ENCODE measurements around the gene RAB5IF. TPM values are rescaled to one million over a fixed set of nuclear protein-coding genes. Genes with fewer than 3 reads are reported as not detected.

The RAB5IF gene
- total and polyA plus RNA-seq, 2 of the 13 experiments (the other 11 are each of a cell fraction or from before 2014, with no cell fraction given), result 261 to 305 TPM

DNA sequence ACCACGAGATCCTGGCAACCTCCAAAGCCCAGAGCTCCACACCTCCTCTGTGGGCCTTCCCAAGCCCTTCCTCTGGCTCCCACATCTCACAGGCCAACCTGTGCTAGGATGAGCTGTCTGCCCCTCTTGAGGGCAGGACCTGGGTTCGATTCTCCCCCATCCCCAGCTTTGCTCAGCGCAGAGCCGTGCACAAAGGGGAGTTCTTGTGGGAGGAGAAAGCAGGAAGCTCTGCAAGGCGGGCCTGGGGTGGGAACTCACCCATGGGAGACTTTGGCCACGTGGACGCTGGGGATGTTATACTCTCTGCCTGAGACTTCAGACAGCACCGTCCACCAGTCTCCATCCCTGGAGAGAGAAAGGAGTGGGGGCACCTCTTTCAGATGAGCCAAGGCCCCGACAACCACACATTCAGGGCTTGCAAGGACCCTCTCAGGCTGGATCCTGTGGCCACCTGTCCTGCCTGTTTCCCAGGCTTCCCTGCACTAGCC is 27.8 kb downstream of the RAB5IF start (continued):
- TF ChIP-seq, protein P1, sequence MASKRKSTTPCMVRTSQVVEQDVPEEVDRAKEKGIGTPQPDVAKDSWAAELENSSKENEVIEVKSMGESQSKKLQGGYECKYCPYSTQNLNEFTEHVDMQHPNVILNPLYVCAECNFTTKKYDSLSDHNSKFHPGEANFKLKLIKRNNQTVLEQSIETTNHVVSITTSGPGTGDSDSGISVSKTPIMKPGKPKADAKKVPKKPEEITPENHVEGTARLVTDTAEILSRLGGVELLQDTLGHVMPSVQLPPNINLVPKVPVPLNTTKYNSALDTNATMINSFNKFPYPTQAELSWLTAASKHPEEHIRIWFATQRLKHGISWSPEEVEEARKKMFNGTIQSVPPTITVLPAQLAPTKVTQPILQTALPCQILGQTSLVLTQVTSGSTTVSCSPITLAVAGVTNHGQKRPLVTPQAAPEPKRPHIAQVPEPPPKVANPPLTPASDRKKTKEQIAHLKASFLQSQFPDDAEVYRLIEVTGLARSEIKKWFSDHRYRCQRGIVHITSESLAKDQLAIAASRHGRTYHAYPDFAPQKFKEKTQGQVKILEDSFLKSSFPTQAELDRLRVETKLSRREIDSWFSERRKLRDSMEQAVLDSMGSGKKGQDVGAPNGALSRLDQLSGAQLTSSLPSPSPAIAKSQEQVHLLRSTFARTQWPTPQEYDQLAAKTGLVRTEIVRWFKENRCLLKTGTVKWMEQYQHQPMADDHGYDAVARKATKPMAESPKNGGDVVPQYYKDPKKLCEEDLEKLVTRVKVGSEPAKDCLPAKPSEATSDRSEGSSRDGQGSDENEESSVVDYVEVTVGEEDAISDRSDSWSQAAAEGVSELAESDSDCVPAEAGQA (IDR thresholded peaks at IDR 0.05; ENCODE audit: low read depth), result no peak
- TF ChIP-seq, protein P1 (CRISPR knock-in tag; IDR thresholded peaks at IDR 0.05; ENCODE audit: borderline replicate concordance), result no peak
- TF ChIP-seq ZNF382 (CRISPR knock-in tag; IDR thresholded peaks at IDR 0.05; ENCODE audit: borderline replicate concordance), result no peak
- TF ChIP-seq GATA4 (IDR thresholded peaks at IDR 0.05; ENCODE audit: borderline replicate concordance, low read depth), result no peak
- TF ChIP-seq KAT8 (CRISPR knock-in tag; IDR thresholded peaks at IDR 0.05), result 0 out of 2 replicates have a peak, but pooled peaks have one; percentile 2
- TF ChIP-seq ZC3H13 (CRISPR knock-in tag; IDR thresholded peaks at IDR 0.05), result no peak
- TF ChIP-seq ARNT (IDR thresholded peaks at IDR 0.05), result no peak
- TF ChIP-seq PHF5A (CRISPR knock-in tag; IDR thresholded peaks at IDR 0.05; ENCODE audit: low read depth, unreplicated experiment), result no peak
- no peak for TF ChIP-seq CENPT (CRISPR knock-in tag; IDR thresholded peaks at IDR 0.05; ENCODE audit: low read depth)
- no peak for TF ChIP-seq CEBPB (IDR thresholded peaks at IDR 0.05; ENCODE audit: borderline replicate concordance, low read depth, low read length)
- TF ChIP-seq, protein P2, sequence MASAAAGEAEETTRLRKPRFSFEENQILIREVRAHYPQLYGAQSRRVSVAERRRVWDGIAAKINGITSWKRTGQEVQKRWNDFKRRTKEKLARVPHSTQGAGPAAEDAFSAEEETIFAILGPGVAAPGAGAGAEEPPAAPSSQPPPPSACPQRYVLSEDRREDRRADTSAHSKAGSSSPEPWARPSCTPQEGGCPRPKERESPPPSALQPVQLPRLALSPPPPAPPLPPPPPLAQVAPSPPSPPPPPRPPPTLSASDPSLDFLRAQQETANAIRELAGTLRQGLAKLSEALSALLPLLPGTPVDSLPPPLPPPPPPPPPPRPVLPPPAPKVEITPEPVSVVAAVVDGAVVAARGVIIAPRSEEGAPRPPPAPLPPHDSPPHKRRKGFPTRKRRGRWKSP (CRISPR knock-in tag; IDR thresholded peaks at IDR 0.05), result no peak
- TF ChIP-seq NR2C2 (CRISPR knock-in tag; IDR thresholded peaks at IDR 0.05; ENCODE audit: borderline replicate concordance), result no peak
- peak; percentile 28; the same call in 1 of the 2 replicates for TF ChIP-seq ZNF567 (CRISPR knock-in tag; IDR thresholded peaks at IDR 0.05; ENCODE audit: borderline replicate concordance)
- no peak for TF ChIP-seq ZSCAN21 (CRISPR knock-in tag; IDR thresholded peaks at IDR 0.05; ENCODE audit: borderline replicate concordance)
- TF ChIP-seq, protein P3, sequence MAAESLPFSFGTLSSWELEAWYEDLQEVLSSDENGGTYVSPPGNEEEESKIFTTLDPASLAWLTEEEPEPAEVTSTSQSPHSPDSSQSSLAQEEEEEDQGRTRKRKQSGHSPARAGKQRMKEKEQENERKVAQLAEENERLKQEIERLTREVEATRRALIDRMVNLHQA (CRISPR knock-in tag; IDR thresholded peaks at IDR 0.05), result no peak
- no peak for TF ChIP-seq ASH2L (IDR thresholded peaks at IDR 0.05; ENCODE audit: insufficient read length, low read depth, low read length)
- 0 out of 2 replicates have a peak, but pooled peaks have one; percentile 3 for TF ChIP-seq HMG20B (CRISPR knock-in tag; conservative IDR thresholded peaks at IDR 0.05)
- peak; percentile 42; the same call in 1 of the 2 replicates for TF ChIP-seq ZNF737 (CRISPR knock-in tag; IDR thresholded peaks at IDR 0.05; ENCODE audit: borderline replicate concordance)
- no peak for TF ChIP-seq ZNF256 (CRISPR knock-in tag; conservative IDR thresholded peaks at IDR 0.05)
- TF ChIP-seq, protein P4, sequence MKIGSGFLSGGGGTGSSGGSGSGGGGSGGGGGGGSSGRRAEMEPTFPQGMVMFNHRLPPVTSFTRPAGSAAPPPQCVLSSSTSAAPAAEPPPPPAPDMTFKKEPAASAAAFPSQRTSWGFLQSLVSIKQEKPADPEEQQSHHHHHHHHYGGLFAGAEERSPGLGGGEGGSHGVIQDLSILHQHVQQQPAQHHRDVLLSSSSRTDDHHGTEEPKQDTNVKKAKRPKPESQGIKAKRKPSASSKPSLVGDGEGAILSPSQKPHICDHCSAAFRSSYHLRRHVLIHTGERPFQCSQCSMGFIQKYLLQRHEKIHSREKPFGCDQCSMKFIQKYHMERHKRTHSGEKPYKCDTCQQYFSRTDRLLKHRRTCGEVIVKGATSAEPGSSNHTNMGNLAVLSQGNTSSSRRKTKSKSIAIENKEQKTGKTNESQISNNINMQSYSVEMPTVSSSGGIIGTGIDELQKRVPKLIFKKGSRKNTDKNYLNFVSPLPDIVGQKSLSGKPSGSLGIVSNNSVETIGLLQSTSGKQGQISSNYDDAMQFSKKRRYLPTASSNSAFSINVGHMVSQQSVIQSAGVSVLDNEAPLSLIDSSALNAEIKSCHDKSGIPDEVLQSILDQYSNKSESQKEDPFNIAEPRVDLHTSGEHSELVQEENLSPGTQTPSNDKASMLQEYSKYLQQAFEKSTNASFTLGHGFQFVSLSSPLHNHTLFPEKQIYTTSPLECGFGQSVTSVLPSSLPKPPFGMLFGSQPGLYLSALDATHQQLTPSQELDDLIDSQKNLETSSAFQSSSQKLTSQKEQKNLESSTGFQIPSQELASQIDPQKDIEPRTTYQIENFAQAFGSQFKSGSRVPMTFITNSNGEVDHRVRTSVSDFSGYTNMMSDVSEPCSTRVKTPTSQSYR (CRISPR knock-in tag; IDR thresholded peaks at IDR 0.05; ENCODE audit: borderline replicate concordance), result 0 out of 2 replicates have a peak, but pooled peaks have one; percentile 13

All from HepG2 (cell line).